Daoy (cell line): ENCODE measurements around the gene PTPN1. TPM values are rescaled to one million over a fixed set of nuclear protein-coding genes. Genes with fewer than 3 reads are reported as not detected.
"Not testable (repeated sequence)": the region's sequence is repeated elsewhere in the genome, so short reads cannot be mapped to it uniquely, and the experiment has no call there.

Experiments
- DNase-seq: peaks from one replicate; pipeline ENCODE4 v3.0.0-alpha.2; 2015; ENCODE audit warnings: low read depth
- total RNA-seq: library from RNA; depleted of rRNA; stranded (reverse); fragments of >200 nt; shearing (Covaris generic); gene quantifications from 2 replicates; pipeline ENCODE4 v1.2.3, GENCODE V29; 2014

The PTPN1 gene
- total RNA-seq, 1 experiment from 2014 or later: 32.2 TPM

DNA sequence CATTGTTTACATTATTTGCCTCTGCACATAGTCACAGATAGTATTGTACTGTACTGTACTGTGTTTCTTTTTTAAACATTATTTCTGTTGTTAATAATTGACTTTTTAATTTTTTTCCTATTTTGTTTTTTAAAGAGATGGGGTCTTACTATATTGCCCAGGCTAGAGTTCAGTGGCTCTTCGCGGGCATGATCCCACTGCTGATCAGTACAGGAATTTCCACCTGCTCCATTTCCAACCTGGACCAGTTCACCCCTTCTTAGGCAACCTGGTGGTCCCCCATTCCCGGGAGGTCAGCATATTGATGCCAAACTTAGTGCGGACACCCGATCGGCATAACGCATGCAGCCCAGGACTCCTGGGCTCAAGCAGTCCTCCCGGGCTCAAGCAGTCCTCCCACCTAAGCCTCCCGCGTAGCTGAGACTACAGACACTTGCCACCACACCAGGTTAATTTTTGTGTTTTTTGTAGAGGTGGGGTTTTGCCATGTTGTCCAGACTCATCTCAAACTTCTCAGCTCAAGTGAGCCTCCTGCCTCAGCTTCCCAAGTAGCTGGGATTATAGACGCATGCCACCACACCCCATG lies 47.5 kb downstream of the PTPN1 start:
- DNase-seq: no peak

GRCh38 chr20:50558483-50558925 lies 48.3 kb downstream of the PTPN1 start:
- peak; percentile 86 for DNase-seq

DNA sequence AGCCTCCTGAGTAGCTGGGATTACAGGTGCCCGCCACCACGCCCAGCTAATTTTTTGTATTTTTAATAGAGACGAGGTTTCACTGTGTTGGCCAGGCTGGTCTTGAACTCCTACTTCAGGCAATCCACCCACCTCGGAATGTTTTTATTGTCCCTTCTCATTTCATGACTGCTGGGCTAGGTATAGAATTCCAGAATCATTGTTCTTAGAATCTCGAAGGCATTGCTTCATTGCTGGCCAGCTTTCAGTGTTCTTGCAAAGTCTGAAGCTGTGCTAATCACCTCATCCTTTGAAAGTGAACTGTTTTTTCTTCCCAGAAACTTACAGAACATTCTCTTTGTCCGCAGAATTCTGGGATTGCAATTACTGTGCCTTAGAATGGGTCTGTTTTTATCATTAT lies 49.0 kb downstream of the PTPN1 start:
- DNase-seq: no peak

DNA sequence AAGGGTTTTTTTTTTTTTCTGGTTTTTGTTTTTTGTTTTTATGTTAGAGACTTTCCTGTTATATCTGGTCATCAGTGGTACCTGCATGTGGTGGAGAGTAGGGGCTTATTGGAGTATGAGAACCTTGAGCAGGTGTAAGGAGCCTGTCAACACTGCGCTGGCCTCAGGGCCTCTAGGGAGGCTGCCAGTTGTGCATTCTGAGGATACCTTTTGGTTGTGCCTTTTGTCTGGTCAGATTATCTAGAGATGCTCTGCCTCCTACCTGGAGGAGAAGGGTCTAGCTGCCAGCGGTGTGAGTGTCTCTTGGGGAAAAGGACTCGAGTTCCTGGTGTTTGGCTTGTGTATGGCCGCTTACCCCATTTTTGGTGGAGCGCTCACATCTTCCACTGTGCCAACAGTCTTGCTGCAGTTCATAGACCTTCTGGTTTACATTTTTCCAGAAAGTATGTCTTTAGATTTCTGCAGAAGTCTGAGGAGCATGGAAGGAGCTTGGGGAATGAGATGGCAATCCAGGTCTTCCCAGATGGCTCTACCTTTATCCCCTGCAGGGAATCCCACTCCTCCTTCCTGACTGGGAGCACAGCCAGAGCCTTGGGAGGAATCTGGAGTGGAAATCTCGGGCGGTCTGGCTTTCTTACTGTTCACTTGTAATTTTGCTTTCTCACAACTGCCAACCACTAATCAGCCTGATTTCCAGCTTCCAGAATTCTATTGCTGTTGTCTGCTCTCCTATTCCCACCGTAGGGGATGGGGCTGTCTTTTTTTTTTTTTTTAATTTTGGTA lies 49.9 kb downstream of the PTPN1 start:
- DNase-seq: no peak

- peak; percentile 31 for DNase-seq
These were observed 50.7 kb downstream of the PTPN1 start for GRCh38 chr20:50560867-50561266.

- DNase-seq: peak; percentile 88
These were observed 51.3 kb downstream of the PTPN1 start for GRCh38 chr20:50561379-50562078.

DNA sequence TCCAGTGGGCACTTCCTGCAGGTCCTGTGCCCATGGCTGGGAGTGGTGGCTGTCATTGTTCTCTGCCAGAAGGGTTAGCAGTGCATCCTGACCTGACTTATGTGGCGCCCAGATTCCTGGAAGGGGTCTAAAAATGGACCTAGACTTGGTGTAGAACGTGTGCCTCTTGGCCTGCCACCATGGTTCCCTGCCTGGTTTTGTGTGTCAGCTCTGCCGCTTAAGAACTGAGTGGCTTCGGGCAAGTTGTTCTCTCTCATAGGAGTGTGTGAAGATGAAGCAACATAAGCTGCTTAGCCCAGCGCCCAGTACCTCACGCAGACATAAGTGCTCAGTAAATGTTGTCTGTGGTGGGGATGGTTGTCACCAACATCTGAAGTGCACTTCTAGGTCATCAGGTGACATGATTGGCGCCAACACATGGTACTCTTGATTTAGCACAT lies 52.1 kb downstream of the PTPN1 start:
- no peak for DNase-seq

- DNase-seq: no peak
These were observed 53.2 kb downstream of the PTPN1 start for GRCh38 chr20:50563133-50563944.

DNA sequence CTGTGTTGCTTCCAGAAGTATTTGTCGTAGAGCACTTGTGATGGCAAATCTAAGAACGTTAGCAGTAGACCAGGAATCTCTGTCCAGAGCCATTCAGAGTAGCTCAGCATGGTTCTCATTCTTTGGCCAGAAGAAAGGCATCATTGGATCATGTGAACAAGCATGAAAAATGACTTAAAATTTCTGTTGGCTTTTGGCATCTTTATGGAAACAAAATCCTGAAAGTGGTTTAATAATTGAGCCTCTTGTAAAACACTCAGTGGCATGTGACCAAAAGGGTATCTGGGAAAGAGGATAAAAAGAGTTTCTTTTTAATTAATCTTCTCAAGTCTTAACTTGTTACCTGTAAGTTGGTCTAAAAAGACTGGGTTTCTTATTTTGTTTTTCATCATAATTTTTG lies 55.2 kb downstream of the PTPN1 start:
- DNase-seq: no peak

GRCh38 chr20:50565871-50566270 lies 55.7 kb downstream of the PTPN1 start:
- no peak for DNase-seq

DNA sequence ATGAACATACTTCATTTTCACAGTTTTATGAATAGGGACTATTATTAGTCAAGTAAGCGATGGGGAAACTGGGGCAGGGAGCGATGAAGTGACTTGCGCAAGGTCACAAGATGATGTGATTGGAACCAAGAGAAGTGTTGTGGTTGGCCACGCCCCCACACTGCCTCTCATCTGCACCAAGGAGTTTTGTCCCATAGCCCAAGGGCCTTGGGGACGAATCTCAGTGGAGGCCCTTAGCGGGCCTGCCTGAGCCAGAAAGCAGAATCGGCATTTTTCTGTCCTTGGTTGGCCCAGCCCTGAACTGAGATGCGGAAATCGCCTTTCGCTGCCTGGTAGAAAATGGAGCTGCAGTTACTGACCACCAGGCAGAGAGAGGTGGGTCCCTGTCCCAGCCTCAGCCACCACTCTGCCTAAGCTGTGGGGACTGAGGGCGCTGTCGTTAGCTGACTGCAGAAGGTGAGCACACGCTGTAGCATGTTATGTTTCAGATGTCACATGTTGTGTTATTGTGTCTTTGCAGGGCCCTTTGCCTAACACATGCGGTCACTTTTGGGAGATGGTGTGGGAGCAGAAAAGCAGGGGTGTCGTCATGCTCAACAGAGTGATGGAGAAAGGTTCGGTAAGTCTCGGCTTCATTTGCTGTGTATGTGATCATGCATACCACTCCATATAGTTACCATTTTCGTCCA lies 57.8 kb downstream of the PTPN1 start:
- DNase-seq: no peak

GRCh38 chr20:50568549-50568942 lies 58.4 kb downstream of the PTPN1 start:
- no peak for DNase-seq

GRCh38 chr20:50569487-50569863 lies 59.3 kb downstream of the PTPN1 start:
- DNase-seq: not testable (repeated sequence)

DNA sequence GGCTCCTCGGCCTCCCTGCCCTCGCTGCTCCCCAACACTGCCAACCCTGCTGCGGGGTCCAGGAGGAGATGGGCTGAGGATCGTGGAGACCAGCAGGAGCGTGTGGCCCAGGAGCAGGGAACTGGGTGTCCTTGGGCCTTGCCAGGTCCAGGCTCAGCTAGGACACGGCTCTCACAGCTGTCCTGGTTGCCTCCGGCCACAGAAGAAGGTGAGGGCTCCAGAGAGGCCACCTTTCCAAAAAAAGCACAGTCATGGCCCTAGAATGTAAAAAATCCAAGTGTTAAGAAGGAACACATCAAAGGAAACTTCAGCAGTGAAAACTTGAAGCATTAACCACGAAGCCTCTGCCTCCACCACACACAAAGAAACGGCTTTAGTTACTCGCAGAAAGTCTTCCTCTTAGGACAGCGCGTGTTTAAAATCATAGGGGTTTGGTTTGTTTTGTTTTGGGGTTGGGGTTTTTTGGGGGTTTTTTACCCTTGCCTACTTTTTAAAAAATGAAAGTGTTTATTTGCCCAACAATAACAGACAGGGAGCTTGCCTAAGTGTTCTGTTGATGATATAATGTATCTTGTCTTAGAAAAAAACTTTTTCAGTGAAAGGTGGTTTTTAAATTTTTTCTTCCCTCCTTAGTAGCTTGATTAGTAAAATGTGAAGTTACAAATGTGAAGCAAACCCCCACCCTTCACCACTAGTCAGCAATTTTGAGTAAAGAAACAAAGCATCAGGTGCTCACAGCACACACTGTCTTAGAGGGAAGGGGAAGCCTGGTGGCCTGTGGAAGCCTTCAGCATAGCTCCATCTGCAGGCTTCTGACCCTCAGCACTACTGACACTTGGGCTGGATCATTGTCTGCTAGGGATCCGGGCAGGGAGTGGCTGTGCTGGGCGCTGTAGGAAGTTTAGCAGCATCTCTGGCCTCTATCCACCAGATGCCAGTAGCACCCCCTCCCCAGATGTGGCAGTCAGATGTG lies 60.0 kb downstream of the PTPN1 start:
- no peak for DNase-seq

- no peak for DNase-seq
These were observed 61.3 kb downstream of the PTPN1 start for GRCh38 chr20:50571466-50571865.

- no peak for DNase-seq
These were observed 63.0 kb downstream of the PTPN1 start for GRCh38 chr20:50572938-50573777.

GRCh38 chr20:50574108-50574507 lies 63.9 kb downstream of the PTPN1 start:
- no peak for DNase-seq

DNA sequence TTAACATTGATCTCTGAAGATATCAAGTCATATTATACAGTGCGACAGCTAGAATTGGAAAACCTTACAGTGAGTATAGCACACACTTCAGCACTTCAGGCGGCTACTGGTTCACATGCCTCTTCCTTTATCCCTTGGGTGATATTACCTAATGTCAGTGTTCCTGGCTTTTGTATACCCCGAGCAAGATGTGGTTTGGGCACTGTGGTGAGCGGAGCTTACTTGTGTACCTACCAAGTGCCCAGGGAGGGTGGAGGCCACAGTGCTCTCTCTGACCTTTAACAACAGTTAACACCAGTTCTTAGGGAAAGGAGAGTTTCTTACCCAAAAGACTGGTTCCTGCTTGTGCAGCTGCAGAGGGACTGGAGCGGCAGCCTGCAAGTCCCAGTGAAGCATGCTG lies 64.4 kb downstream of the PTPN1 start:
- no peak for DNase-seq
